ENCODE results near the gene CYP3A7.

Gene CYP3A7

DNA sequence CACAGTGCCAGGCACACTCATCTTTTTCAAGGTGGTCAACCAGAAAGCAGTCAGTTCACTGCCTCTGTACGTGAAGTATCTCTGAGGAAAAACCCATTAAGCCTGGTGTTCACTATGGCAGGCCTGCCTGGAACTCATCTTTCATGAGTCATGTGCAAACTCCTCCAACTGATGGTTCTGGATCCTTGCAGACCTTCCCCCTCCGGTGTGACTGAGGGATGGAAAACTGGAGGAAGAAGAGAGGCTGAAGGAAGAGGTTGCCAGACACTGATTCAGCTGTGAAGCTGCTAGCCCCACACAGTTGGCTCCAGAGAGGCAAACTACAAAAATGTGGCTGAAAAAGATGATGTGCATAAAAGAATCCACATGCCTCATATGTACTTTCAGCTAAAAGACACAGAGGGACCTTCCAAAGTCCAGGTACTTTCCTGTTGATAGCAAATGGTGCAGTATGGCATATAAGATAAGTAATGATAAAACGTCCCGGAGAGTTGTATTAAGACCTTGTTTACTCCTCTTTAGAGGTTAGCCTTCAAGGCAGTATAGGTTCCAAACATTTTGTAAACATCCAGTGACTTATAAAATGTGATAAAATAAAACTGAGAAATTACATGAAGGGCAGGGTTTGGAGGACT, 57.9 kb downstream of the CYP3A7 start:
- TF ChIP-seq, protein P1, sequence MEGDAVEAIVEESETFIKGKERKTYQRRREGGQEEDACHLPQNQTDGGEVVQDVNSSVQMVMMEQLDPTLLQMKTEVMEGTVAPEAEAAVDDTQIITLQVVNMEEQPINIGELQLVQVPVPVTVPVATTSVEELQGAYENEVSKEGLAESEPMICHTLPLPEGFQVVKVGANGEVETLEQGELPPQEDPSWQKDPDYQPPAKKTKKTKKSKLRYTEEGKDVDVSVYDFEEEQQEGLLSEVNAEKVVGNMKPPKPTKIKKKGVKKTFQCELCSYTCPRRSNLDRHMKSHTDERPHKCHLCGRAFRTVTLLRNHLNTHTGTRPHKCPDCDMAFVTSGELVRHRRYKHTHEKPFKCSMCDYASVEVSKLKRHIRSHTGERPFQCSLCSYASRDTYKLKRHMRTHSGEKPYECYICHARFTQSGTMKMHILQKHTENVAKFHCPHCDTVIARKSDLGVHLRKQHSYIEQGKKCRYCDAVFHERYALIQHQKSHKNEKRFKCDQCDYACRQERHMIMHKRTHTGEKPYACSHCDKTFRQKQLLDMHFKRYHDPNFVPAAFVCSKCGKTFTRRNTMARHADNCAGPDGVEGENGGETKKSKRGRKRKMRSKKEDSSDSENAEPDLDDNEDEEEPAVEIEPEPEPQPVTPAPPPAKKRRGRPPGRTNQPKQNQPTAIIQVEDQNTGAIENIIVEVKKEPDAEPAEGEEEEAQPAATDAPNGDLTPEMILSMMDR (IDR thresholded peaks at IDR 0.05), result no peak

- TF ChIP-seq, protein P1 (IDR thresholded peaks at IDR 0.05), result no peak
Measured at GRCh38 chr7:99674995-99675742, 59.8 kb downstream of the CYP3A7 start.

DNA sequence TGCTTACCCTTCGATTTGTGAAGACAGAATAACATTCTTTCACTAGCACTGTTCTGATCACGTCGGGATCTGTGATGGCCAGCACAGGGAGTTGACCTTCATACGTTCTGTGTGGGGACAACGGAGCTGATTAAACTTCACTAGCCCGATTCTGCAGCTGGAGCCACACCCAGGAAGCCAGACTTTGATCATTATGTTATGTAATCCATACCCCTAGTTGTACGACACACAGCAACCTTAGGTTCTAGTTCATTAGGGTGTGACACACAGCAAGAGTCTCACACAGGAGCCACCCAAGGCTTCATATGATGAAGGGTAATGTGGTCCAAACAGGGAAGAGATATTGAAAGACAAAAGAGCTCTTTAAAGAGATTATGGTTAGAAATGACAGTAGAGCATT, 62.4 kb downstream of the CYP3A7 start:
- TF ChIP-seq, protein P1 (IDR thresholded peaks at IDR 0.05), result no peak

DNA sequence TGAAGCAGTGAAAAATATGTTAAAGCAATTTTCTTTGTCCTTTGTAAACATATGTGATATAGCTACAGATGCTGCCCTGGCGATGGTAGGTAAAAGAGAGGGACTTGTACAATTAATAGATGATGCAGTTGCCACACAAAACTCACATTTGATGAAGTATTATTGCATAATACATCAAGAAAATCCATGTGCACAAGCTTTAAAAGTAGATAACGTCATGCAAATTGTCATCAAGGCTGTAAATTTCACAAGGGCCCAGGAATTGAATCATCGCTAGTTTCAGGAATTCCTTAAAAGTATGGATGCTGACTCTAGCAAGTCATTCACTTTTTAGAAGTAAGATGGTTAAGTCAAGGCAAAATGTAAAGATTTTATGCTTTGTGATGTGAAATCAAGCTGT, 65.2 kb downstream of the CYP3A7 start:
- TF ChIP-seq, protein P1 (IDR thresholded peaks at IDR 0.05), result no peak

DNA sequence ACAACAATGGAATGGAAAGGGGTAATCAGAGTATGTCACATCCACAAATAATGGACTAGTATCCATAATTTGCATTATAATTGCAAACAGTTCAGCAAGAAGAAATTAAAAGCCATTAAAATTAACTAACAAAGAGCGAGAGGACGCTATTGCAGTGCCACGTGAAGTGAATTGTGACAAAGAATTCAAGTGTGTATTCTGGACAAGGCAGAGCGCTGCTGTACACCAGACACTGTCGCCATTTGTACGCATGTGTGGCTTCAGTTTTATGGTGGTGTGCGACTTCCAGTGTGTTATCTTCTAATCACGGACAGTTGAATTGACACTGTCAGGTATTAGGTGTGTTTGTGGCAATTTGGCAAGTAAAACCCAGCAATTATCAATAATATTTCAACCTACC, 66.5 kb downstream of the CYP3A7 start:
- TF ChIP-seq, protein P1 (IDR thresholded peaks at IDR 0.05), result no peak

GRCh38 chr7:99667179-99667578, 67.8 kb downstream of the CYP3A7 start:
- TF ChIP-seq, protein P1 (IDR thresholded peaks at IDR 0.05), result no peak

DNA sequence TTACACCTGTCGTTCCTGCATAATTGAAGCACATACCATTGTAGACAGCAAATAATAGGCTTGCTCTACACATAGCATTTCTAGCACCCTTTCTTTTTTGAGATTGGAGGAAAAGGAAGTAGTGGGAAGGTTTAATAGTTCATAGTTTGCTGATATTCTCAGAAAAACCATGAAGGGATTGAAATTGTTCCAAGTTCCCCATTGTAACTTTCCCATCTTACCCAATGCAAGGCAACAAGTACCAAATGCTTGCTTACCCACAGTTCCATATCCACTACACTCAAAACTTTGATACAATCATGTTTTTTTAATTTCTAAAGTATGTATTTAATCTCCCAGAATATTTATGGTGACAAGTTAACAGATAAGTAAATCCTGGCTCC, 69.0 kb downstream of the CYP3A7 start:
- TF ChIP-seq, protein P1 (IDR thresholded peaks at IDR 0.05), result no peak
